GM21717 (cell line): Measurements from ENCODE around the gene EEIG1.

ENCODE experiments used
- ATAC-seq: cut with Tn5 transposase; IDR thresholded peaks from one replicate; pipeline ENCODE4 v1.9.1; 2021; ENCODE audit warnings: mild to moderate bottlenecking, moderate library complexity; ENCODE audit not compliant: unreplicated experiment

EEIG1 gene

DNA sequence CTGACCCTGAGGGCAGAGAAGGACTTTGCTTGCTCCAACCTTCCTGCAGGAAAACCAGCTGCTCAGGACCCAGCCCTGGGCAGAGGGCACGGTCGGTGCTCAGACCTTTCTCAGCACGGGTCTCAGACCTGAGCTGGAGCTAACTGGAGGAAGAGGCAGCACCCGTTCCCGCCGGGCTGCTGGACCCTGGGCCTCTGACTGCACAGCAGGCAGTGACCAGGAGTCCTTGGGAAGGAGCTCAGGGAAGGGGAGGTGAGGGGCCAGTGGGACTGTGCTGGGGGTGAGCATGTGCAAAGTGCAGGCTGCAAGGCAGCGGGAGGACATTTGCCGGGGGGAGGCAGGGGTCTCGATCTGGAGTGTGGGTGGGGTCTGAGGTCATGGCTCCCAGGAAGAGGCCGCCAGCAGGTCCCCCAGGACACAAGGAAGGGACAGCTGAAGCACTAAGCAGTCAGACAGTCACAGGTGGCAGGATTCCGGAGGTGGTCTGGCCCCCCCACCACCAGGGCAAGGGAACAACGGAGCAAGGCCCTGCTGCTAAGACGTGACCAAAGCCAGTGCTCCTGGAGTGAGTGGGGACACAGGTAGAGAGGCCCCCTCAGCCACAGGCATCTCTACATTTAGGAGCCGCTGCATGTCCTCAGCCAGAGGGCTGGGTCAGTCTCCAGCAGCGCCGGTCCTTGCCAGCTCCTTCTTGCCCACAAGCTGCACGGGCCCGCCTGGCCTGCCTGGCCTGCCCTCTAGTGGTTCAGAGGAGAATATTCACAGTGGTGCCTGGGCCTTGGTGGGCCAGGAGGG, 38.4 kb downstream of the EEIG1 start:
- no peak for ATAC-seq

DNA sequence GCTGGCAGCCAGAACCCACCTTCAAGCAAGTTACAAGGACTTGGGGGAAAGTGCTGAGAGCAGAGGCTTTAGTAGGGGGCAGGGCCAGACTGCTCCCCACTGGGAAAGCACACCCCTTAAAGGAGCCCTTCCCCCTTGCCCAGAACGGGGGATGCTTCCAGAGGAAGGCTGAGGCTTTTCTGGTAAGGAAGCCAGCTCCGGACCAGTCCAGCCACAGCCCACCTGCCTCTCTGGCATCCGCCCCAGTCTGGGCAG, 38.9 kb downstream of the EEIG1 start:
- ATAC-seq = no peak

DNA sequence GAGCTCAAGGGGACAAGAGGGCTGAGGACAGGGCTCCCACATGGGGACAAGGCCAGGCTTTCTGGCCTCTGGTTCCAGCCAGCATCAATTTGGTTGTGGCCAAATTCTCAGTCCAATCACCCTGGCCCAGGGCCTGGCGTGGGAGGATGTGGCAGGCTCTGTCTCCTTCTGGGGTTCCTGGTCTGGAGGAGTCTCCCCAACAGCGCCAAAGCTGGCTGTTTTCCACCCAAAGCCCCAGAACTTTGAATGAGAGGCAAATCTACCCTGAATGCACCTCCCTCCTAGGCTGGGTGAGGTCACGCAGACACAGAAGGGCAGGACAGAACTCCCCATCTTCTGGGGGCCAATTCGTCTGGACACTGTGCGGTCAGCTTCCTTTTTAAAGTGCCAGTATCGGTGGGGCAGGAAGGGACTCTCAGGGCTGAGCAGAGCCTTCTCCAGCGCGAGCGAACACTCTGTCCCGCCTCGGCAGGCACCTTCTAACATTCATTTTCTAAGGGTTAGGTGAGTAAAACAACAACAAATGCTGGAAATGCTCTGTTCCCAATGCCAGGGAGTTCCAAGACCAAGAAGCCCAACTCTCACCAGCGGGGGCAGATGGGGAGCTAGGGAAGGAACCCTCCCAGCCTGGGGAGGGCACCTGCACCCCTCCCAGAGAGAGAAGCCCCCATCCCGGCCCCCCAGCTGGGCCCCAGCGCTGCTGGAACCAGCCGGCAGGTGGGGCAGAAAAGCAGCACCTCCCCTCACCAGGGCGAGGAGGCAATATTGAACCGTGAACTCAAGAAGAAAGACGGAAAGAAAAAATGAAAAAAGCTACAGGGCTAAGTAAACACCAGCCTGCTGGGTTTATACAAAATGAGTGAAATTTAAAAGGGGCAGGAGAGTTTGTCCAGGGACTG, 39.5 kb downstream of the EEIG1 start:
- ATAC-seq = no peak

DNA sequence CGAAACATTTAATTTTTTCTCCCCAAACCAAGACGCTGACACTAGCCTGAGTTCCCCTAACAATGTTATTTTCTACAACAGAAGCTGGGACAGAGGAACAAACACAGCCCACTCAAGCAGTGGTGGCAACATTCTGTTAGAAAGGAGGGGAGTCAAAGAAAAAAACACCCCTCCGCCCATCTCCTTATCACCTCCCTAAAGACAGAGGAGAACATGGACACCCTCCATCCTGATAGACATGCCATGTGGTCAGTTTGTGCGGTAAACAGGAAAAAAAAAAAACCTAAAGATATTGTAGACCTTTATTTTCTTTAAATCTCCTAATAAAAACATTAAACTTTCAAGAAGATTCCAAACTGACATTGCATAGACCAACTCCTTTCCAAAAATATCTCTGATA, 40.2 kb downstream of the EEIG1 start:
- ATAC-seq = no peak

DNA sequence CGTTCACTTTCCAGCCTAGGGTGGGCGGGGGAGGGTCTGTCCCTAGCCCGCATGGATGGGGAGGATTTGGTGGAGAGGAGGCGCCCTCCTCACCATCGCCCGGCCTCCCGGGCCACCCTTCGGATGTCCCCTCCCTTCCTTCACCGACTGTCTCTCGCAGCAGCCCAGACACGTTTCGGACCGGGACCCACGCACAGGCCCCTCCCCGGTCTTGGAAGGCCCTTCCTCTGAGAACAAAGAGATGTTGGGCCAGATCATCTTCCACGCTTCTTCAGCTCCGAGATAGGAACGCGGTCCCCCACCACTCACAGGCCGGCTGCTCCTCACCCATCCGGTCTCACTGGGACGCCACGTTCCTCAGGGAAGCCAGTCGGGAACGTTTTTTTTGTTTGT, 42.5 kb downstream of the EEIG1 start:
- ATAC-seq = no peak

DNA sequence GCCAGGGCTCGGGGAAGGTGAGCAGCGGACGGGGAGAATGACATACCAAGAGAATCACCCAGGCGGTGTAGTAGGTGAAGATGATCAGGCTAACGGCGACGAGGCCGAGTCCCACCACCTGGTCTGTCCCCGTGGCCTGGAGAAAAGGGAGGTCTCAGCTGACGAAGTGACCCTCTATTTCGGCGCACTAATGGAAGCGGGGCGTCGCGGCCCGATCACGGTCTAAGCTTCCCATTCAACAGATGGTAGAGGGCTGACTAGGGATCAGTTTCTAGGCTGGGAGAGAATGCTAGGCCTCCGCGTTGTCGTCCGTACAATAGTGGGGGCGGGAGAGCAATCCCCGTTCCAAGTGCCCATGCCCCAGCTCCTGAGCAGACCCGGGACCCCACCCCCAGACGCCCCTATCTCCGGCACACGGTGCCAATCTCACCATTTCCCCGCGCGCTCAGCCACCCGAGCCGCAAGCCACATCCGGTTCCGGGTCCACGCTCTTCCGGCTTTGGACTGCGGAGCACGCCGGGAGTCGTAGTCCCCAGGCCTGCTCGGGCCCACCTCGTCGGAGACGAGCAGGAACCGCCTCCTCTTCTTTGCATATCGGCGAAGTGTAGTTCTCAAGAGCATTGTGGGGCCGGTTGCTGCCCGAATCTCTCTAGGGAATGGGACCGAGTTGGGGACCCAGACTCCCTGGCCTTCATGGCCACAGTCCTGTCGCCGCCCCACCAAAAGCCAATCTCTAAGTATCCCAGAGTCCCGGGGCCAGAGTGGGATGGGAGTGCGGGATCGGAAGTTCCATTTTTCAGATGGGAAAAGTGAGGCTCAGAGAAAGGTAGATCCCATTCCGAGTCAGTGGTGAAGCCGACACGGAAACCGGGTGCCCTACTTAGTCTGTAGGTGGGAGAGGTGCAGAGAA, 43.1 kb downstream of the EEIG1 start, which contains the start of gene DPM2:
DPM2 (minus strand) TSS at position 467 of the 910 bp plus-strand sequence; CDS start at position 433, 34 bp downstream.
- peak; percentile 79 for ATAC-seq

DNA sequence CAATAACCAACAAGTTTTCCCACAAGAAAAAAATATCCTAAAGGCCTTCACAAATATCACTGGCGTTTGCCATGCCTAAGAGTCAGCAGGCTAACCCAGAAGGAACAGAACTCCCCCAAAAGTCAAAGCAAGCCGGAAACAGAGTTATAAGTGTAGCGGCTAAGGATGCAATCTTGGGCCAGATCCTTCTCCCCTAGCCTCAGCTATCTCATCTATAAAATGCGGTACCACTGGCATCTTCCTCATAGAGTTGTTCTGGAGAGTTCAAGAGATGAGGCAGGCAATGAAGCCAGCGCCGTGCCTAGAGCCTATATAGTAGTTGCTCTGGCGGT, 43.8 kb downstream of the EEIG1 start:
- no peak for ATAC-seq

DNA sequence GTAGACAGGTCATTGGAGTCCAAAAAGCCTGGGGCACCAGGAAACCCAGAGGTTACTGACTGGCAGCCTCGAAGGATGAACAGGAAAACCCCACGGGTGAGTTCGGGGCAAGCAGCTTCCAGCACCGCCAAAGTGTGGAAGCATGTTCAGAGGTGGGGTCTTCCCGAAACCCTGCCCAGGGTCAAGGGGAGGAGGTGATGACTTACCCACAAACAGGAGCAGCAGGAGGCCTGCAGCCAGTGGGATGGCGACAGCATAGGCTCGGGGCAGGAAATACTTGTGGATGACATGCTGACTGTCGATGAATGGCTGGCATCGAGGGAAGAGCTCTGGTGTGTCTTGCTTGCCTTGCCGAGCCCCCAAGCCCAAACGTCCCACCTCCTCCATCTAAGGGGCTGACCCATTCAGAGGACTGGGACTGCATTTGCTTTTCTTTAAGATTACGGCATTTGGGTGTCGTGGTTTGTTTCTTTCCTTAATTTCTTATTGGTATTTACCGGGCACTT, 44.4 kb downstream of the EEIG1 start:
- no peak for ATAC-seq

DNA sequence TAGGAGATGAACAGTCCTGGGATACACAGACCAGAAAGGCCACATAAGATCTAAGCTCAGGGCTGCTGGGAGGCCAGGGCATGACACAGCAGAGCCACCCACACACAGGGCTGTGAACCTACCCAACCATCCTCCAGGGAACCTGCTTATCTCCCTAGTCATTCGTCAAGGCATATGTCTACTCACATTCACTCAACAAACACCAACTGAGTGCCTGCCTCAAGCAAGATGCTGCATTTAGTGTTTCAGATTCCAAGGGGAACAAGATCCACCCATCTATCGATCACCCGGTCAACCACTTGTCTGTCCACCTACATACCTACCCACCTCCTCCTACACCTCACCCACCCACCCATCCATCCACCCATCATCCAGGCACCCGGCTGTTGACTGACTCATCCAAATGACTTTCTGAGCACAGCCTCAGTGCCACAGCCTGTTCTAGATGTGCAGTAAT, 45.0 kb downstream of the EEIG1 start:
- no peak for ATAC-seq

DNA sequence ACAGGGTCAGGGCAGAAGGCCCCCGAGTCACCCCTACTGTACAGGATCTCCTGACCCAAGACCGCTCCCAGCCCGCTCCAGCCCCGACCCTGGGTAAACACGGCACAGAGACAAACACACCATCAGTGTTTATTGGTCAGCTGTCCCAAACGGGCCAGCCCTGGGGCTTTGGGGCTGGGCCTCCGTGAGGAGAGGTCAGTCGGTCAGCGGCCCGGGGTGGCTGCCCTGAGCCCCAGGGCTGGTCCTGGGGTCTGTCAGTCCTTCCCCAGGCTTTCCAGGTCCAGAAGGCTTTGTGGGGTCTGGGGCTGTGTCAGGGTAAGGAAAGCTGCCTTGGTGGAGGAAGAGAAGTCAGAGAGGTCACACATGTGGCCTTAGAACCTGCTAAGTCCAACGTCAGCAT, 45.8 kb downstream of the EEIG1 start:
- ATAC-seq = no peak

DNA sequence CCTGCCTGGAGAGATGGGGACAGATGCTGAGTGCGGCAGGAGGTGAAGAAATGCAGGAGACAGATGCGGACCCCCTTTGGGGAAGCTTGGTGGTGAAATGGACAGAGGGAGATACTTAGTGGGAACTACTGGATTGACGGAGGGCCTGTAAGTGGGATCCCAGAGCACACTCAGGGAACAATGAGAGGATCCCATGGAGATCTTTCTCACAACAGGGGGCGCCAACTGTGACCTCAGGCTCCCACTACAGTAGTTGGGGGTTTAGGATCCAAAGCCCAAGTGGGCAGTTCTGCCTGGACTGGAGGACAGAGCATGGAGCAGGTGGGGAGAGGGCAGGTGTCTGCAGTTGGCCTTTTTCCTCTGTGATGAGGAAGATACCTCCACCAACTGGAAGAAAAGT, 46.5 kb downstream of the EEIG1 start:
- no peak for ATAC-seq

DNA sequence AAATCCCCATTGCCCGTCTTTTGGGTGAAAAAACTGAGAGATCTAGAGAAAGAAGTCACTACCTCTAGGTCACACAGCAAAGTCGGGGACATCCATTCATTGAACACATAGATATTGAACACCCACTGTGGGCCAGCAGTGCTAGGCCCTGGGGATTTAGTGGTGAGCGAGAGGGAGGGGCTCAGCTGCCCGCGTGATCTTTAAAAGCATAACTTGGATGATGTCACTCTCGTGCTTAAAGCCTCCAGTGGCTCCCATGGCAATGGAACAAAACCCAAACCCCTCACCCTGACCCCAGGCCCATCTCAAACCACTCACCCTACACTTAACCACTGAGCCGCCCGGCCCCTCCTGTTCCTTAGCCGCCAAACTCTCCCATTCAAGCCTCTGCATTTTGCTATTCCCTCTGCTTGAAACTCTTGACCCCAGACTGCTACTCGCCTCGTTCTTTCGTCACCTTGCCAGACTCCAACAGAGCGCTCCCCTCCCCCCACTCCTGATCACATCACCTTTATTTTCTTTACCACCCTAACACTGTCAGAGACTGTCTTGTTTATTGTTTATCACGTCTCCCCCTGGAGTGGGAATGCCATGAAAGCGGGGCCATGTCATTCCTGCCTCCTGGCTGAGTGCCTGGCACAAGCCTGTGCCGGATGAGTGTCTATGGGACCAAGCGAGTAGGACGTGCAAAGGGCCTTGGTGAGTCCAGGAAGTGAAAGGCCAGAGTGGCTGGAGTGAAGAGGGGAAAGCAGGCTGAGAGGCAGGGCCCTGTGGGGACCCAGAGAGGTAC, 49.5 kb downstream of the EEIG1 start:
- ATAC-seq = peak; percentile 32
